Measurements from ENCODE around the gene E2F8.

Gene E2F8

GRCh38 chr11:19185516-19186052 is 55.2 kb downstream of the E2F8 start:
- no peak for TF ChIP-seq CTCF (IDR thresholded peaks at IDR 0.05; ENCODE audit: low read depth, low read length)

GRCh38 chr11:19185036-19185435 is 55.7 kb downstream of the E2F8 start:
- no peak for DNase-seq (ENCODE audit: extremely low read depth, low read depth)
- no peak for TF ChIP-seq CTCF (IDR thresholded peaks at IDR 0.05; ENCODE audit: low read depth, low read length)

More at GRCh38 chr11:19185516-19186052, 55.2 kb downstream of the E2F8 start:
- DNase-seq (ENCODE audit: extremely low read depth, low read depth) = no peak

GRCh38 chr11:19183646-19184045 is 57.1 kb downstream of the E2F8 start:
- TF ChIP-seq CTCF (IDR thresholded peaks at IDR 0.05; ENCODE audit: low read depth, low read length) = no peak
- DNase-seq (ENCODE audit: extremely low read depth, low read depth) = no peak

GRCh38 chr11:19181531-19182261 is 59.0 kb downstream of the E2F8 start:
- TF ChIP-seq CTCF (IDR thresholded peaks at IDR 0.05; ENCODE audit: low read depth, low read length) = no peak
- no peak for DNase-seq (ENCODE audit: extremely low read depth, low read depth)

- no peak for DNase-seq (ENCODE audit: extremely low read depth, low read depth)
- TF ChIP-seq CTCF (IDR thresholded peaks at IDR 0.05; ENCODE audit: low read depth, low read length) = no peak
Observed at GRCh38 chr11:19176629-19177186, 64.0 kb downstream of the E2F8 start.
